Transverse colon (tissue), 4 donors: ENCODE data around the gene ITPRIPL1.

Experiments
- EP300 ChIP-seq: sonication (generic); formaldehyde crosslinking; IDR thresholded peaks from one replicate; pipeline ENCODE4 v1.6.1; 2017; ENCODE audit warnings: antibody characterized with exemption, low read depth
- POLR2A ChIP-seq: fragments of 450-650 bp; IDR thresholded peaks from one replicate; pipeline ENCODE4 v1.6.1; 2016; ENCODE audit warnings: antibody characterized with exemption, mild to moderate bottlenecking, moderate library complexity
- POLR2AphosphoS5 ChIP-seq, 3 donors: sonication (generic); formaldehyde crosslinking; IDR thresholded peaks; one replicate each; pipeline ENCODE4 v1.6.1; 2016; ENCODE audit warnings: antibody characterized with exemption in 3 of 3
- TF ChIP-seq, protein P1 (sequence below), 5 experiments: fragments of 200-600 bp in 3 of 5; fragments of 450-650 bp in 2 of 5; sonication (generic) in 3 of 5; IDR thresholded peaks; 1 replicate in 2 of 5; 2 replicates in 3 of 5; pipeline ENCODE4 v1.5.1; 2016 to 2017; ENCODE audit warnings: antibody characterized with exemption in 5 of 5, inconsistent platforms in 3 of 5, mild to moderate bottlenecking in 2 of 5, moderate library complexity in 1 of 5

DNA sequence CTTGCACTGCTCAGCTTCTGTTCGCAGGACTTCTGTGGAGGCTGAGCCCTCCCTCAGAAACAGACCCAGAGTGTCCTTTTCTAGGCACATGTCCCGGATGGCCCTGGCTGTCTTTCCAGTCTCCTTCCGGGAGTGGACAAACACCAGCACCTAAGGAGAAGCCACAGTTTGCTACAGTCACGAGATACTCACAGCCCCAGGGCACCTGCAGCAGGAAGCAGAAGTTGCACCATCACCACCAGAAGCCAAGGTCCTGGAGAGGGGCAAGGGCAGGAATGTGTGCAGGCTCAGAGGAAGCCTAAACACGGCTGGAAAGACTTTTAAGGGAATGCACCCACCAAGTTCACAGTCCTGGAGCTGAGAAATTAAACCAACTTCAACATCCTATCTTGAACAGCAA lies 33.4 kb upstream of the ITPRIPL1 start:
- TF ChIP-seq, protein P1, sequence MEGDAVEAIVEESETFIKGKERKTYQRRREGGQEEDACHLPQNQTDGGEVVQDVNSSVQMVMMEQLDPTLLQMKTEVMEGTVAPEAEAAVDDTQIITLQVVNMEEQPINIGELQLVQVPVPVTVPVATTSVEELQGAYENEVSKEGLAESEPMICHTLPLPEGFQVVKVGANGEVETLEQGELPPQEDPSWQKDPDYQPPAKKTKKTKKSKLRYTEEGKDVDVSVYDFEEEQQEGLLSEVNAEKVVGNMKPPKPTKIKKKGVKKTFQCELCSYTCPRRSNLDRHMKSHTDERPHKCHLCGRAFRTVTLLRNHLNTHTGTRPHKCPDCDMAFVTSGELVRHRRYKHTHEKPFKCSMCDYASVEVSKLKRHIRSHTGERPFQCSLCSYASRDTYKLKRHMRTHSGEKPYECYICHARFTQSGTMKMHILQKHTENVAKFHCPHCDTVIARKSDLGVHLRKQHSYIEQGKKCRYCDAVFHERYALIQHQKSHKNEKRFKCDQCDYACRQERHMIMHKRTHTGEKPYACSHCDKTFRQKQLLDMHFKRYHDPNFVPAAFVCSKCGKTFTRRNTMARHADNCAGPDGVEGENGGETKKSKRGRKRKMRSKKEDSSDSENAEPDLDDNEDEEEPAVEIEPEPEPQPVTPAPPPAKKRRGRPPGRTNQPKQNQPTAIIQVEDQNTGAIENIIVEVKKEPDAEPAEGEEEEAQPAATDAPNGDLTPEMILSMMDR (IDR thresholded peaks at IDR 0.05): no peak
- TF ChIP-seq POLR2AphosphoS5 (IDR thresholded peaks at IDR 0.05) (no peak), POLR2A (no peak), EP300 (no peak)
